Measurements from ENCODE around the gene TBCD. TPM values are rescaled to one million over a fixed set of nuclear protein-coding genes. Genes with fewer than 3 reads are reported as not detected.

TBCD gene
- total RNA-seq, 2 experiments from 2014 or later, result 87.8 to 145 TPM

GRCh38 chr17:82871056-82871775 lies 119.4 kb downstream of the TBCD start:
- POLR2A ChIA-PET, result interaction anchor here (0.6 to 4.8 kb wide), 5 partner anchors 7 to 193 kb away, joined by 3 to 19 read pairs (median 3); no protein-coding TSS in a partner anchor
- H3K4me2 ChIP-seq (ENCODE audit: low read length), result peak overlapping the region; percentile 65

GRCh38 chr17:82871776-82872561 lies 120.1 kb downstream of the TBCD start:
- Histone ChIP-seq H3K27ac (ENCODE audit: low read depth, low read length, poor library complexity, severe bottlenecking) (peak overlapping the region; percentile 95), H2AFZ (ENCODE audit: low read length) (peak overlapping the region; percentile 5; the same call in 1 of the 2 replicates), H4K20me1 (ENCODE audit: insufficient read depth, low read length) (no peaks in the 10 kb centered on the region), H3K4me2 (ENCODE audit: low read length) (peak overlapping the region; percentile 65), H3K79me2 (ENCODE audit: insufficient read depth, low read depth, low read length) (peaks cover 4% of the 10 kb centered on the region; the same call in 1 of the 2 replicates), H3K9me2 (ENCODE audit: insufficient read depth, low read length) (no peaks in the 10 kb centered on the region), H3K4me3 (ENCODE audit: low read depth, low read length, poor library complexity, severe bottlenecking) (peak overlapping the region; percentile 51), H3K4me1 (ENCODE audit: insufficient read depth, low read length, poor library complexity, severe bottlenecking) (peaks cover 76% of the 10 kb centered on the region), H3K9me3 (ENCODE audit: low read length) (no peaks in the 10 kb centered on the region), H3K36me3 (ENCODE audit: insufficient read depth, low read length) (peaks cover 25% of the 10 kb centered on the region)
- ChIA-PET CTCF (ENCODE audit: unreplicated experiment) (interaction anchor here (0.6 to 2.5 kb wide), 4 partner anchors 11 to 195 kb away, joined by 3 to 16 read pairs (median 6); no protein-coding TSS in a partner anchor), POLR2A (interaction anchor here (0.6 to 4.8 kb wide), 5 partner anchors 8 to 194 kb away, joined by 3 to 19 read pairs (median 3); no protein-coding TSS in a partner anchor)
- BruUV-seq (replicated peaks), result no TSS peak
- DNase-seq (ENCODE audit: low spot score), result no peak
- intact Hi-C loops (cut with micrococcal nuclease; ENCODE audit: unreplicated experiment), result loop anchor here (1.0 to 5.0 kb wide), 6 partner anchors 13 to 520 kb away; no protein-coding TSS in a partner anchor
- no peak for TF ChIP-seq EZH2phosphoT487 (IDR thresholded peaks at IDR 0.05; ENCODE audit: borderline replicate concordance, low read depth, low read length)
- peak; percentile 65 for TF ChIP-seq CTCF (conservative IDR thresholded peaks at IDR 0.05; ENCODE audit: low read length)

More at GRCh38 chr17:82871056-82871775, 119.4 kb downstream of the TBCD start:
- peak overlapping the region; percentile 95 for H3K27ac ChIP-seq (ENCODE audit: low read depth, low read length, poor library complexity, severe bottlenecking)
- peak; percentile 99 for DNase-seq (ENCODE audit: low spot score)
- TF ChIP-seq EZH2phosphoT487 (IDR thresholded peaks at IDR 0.05; ENCODE audit: borderline replicate concordance, low read depth, low read length) (no peak), CTCF (conservative IDR thresholded peaks at IDR 0.05; ENCODE audit: low read length) (peak; percentile 83)
- H2AFZ ChIP-seq (ENCODE audit: low read length), result peak overlapping the region; percentile 5; the same call in 1 of the 2 replicates
- H3K9me3 ChIP-seq (ENCODE audit: low read length), result no peaks in the 10 kb centered on the region
- peak overlapping the region; percentile 51 for H3K4me3 ChIP-seq (ENCODE audit: low read depth, low read length, poor library complexity, severe bottlenecking)
- no peaks in the 10 kb centered on the region for H4K20me1 ChIP-seq (ENCODE audit: insufficient read depth, low read length)
- peaks cover 76% of the 10 kb centered on the region for H3K4me1 ChIP-seq (ENCODE audit: insufficient read depth, low read length, poor library complexity, severe bottlenecking)
- no TSS peak for BruUV-seq (replicated peaks)
- CTCF ChIA-PET (ENCODE audit: unreplicated experiment), result interaction anchor here (0.9 to 2.5 kb wide), 4 partner anchors 10 to 47 kb away, joined by 3 to 16 read pairs (median 6); no protein-coding TSS in a partner anchor
- intact Hi-C loops (cut with micrococcal nuclease; ENCODE audit: unreplicated experiment), result loop anchor here (1.0 to 5.0 kb wide), 6 partner anchors 14 to 519 kb away; no protein-coding TSS in a partner anchor
- H3K36me3 ChIP-seq (ENCODE audit: insufficient read depth, low read length), result peaks cover 25% of the 10 kb centered on the region
- H3K9me2 ChIP-seq (ENCODE audit: insufficient read depth, low read length), result no peaks in the 10 kb centered on the region
- H3K79me2 ChIP-seq (ENCODE audit: insufficient read depth, low read depth, low read length), result peaks cover 4% of the 10 kb centered on the region; the same call in 1 of the 2 replicates

Data from OCI-LY7 (cell line).